K562 (cell line): ENCODE results near the gene ST14. TPM values are rescaled to one million over a fixed set of nuclear protein-coding genes. Genes with fewer than 3 reads are reported as not detected.

ENCODE experiments used
- ATAC-seq: fragments of 200-7000 bp; cut with Tn5 transposase; 3 replicates; pipeline ENCODE4 v1.9.1; 2020; ENCODE audit warnings: moderate library complexity
- BruUV-seq: library from RNA; stranded (reverse); fragments of 400-500 nt; replicated peaks from 2 replicates; lab custom pipeline; 2021; lab: Mats Ljungman, UMichigan
- CTCF ChIA-PET: fragments of 300-600 bp; formaldehyde crosslinking; extraction: SDS; loops from one replicate; lab custom pipeline; 2021; ENCODE audit warnings: low intra/inter-chr PET ratio; lab: Yijun Ruan, JAX
- POLR2A ChIA-PET: fragments of 300-600, 350-650 bp; sonication (Branson Sonifier 250); formaldehyde crosslinking; extraction: SDS; loops from one replicate; lab custom pipeline; 2021; ENCODE audit warnings: antibody characterized with exemption, inconsistent platforms; lab: Yijun Ruan, JAX
- DNase-seq, 4 experiments: peaks; one replicate each; pipeline versions ENCODE4 v3.0.0 to v3.0.0-alpha.2; 2011 to 2018; ENCODE audit warnings: low spot score in 3 of 4, mixed read lengths in 3 of 4; ENCODE audit errors: extremely low read depth in 1 of 4
- FAIRE-seq: peaks from 2 replicates; lab custom pipeline; 2011; peaks lifted over from hg19 to GRCh38; lab: Jason Lieb, UNC
- H2AFZ ChIP-seq: 2 replicates; pipeline ENCODE4 v1.6.0; 2011; ENCODE audit warnings: low read depth, low read length, control low read depth, inconsistent platforms
- H3K27ac ChIP-seq: fragments of 200-600 bp; 3 replicates; pipeline ENCODE4 v1.8.0; 2011; ENCODE audit warnings: low read depth, mild to moderate bottlenecking, control low read depth, inconsistent platforms, low read length, moderate library complexity, mixed read lengths; ENCODE audit errors: extremely low read depth
- H3K27me3 ChIP-seq, 2 experiments: fragments of 300-600 bp in 1 of 2; 2 replicates in 1 of 2; 3 replicates in 1 of 2; pipeline versions ENCODE4 v1.6.0 to v1.8.0; 2011; ENCODE audit warnings: inconsistent platforms in 2 of 2, low read length in 2 of 2, mild to moderate bottlenecking in 1 of 2, mixed read lengths in 1 of 2, moderate library complexity in 1 of 2; ENCODE audit not compliant: control insufficient read depth in 2 of 2, insufficient read depth in 2 of 2
- H3K36me3 ChIP-seq: fragments of 300-600 bp; 3 replicates; pipeline ENCODE4 v1.8.0; 2011; ENCODE audit warnings: mild to moderate bottlenecking, low read length, inconsistent platforms; ENCODE audit not compliant: control insufficient read depth, insufficient read depth
- H3K4me1 ChIP-seq, 2 experiments: fragments of 200-600 bp in 1 of 2; replicated peaks in 1 of 2; 2 replicates in 1 of 2; 3 replicates in 1 of 2; pipeline versions ENCODE4 v1.5.1 to v1.8.0; 2011; ENCODE audit warnings: inconsistent platforms in 2 of 2, low read length in 2 of 2, mild to moderate bottlenecking in 1 of 2, mixed read lengths in 1 of 2, moderate library complexity in 1 of 2; ENCODE audit not compliant: control insufficient read depth in 2 of 2, insufficient read depth in 2 of 2
- H3K4me2 ChIP-seq: 2 replicates; pipeline ENCODE4 v1.6.1; 2011; ENCODE audit warnings: low read length, control low read depth, inconsistent platforms, mixed read lengths; ENCODE audit not compliant: insufficient read depth
- H3K4me3 ChIP-seq: fragments of 200-600 bp; sonication (generic), shearing (Covaris generic); 2 replicates; pipeline ENCODE4 v1.5.1; 2016; ENCODE audit warnings: control low read depth, inconsistent platforms
- H3K79me2 ChIP-seq: fragments of 200-600 bp; 3 replicates; pipeline ENCODE4 v1.8.0; 2011; ENCODE audit warnings: low read length, inconsistent platforms; ENCODE audit not compliant: control insufficient read depth, insufficient read depth
- H3K9ac ChIP-seq, 2 experiments: 2 replicates each; pipeline versions ENCODE4 v1.6.0 to v1.6.1; 2011; ENCODE audit warnings: low read depth in 2 of 2, low read length in 2 of 2, control low read depth in 1 of 2, inconsistent platforms in 1 of 2, mild to moderate bottlenecking in 1 of 2, mixed read lengths in 1 of 2; ENCODE audit not compliant: insufficient read depth in 1 of 2
- H3K9me1 ChIP-seq: one replicate; pipeline ENCODE4 v1.6.0; 2011; ENCODE audit warnings: inconsistent platforms, mild to moderate bottlenecking, low read length, moderate library complexity; ENCODE audit not compliant: control insufficient read depth, insufficient read depth
- H3K9me3 ChIP-seq: replicated peaks from 2 replicates; pipeline ENCODE4 v1.5.1; 2011; ENCODE audit warnings: low read depth, low read length, inconsistent platforms; ENCODE audit not compliant: control insufficient read depth, insufficient read depth
- H4K20me1 ChIP-seq: replicated peaks from 2 replicates; pipeline ENCODE4 v1.6.1; 2011; ENCODE audit warnings: low read length, inconsistent platforms, mixed read lengths; ENCODE audit not compliant: control insufficient read depth, insufficient read depth
- CREM ChIP-seq: IDR thresholded peaks from 2 replicates; pipeline ENCODE4 v1.6.1; 2014; ENCODE audit warnings: antibody characterized with exemption, low read depth
- ELK1 ChIP-seq: sonication (generic); formaldehyde crosslinking; IDR thresholded peaks from 2 replicates; pipeline ENCODE4 v1.8.1; 2022; ENCODE audit warnings: missing genetic modification reagents
- ETV5 ChIP-seq: sonication (generic); formaldehyde crosslinking; IDR thresholded peaks from 2 replicates; pipeline ENCODE4 v1.4.0; 2020; ENCODE audit warnings: low read depth, mild to moderate bottlenecking, missing genetic modification reagents
- GMEB1 ChIP-seq: fragments of 250-450 bp; sonication (Bioruptor Pico); IDR thresholded peaks from 2 replicates; pipeline ENCODE4 v1.4.0; 2020; ENCODE audit warnings: mild to moderate bottlenecking
- ID3 ChIP-seq, 2 experiments: fragments of 250-450 bp in 1 of 2; fragments of 450-650 bp in 1 of 2; sonication (Bioruptor Pico) in 1 of 2; IDR thresholded peaks; 2 replicates each; pipeline versions ENCODE4 v1.6.1 to v1.8.0; 2016 to 2021; ENCODE audit warnings: mild to moderate bottlenecking in 2 of 2, moderate library complexity in 2 of 2, missing compliant biosample characterization in 1 of 2, missing genetic modification characterization in 1 of 2
- MEF2A ChIP-seq: IDR thresholded peaks from 2 replicates; pipeline ENCODE4 v1.6.1; 2011; ENCODE audit warnings: low read depth, mild to moderate bottlenecking, low read length, moderate library complexity; ENCODE audit not compliant: control insufficient read depth
- MYNN ChIP-seq, 2 experiments: sonication (generic); formaldehyde crosslinking in 1 of 2; IDR thresholded peaks; 2 replicates each; pipeline versions ENCODE4 v1.5.0 to v1.6.1; 2016 to 2020; ENCODE audit warnings: antibody characterized with exemption in 1 of 2, missing genetic modification reagents in 1 of 2
- SIX5 ChIP-seq, 2 experiments: IDR thresholded peaks; 2 replicates each; pipeline ENCODE4 v1.6.1; 2011; ENCODE audit warnings: low read length in 2 of 2, borderline replicate concordance in 1 of 2, low read depth in 1 of 2, mild to moderate bottlenecking in 1 of 2, moderate library complexity in 1 of 2; ENCODE audit not compliant: insufficient read depth in 1 of 2
- TAF9B ChIP-seq: fragments of 450-650 bp; IDR thresholded peaks from 2 replicates; pipeline ENCODE4 v1.6.1; 2018; ENCODE audit warnings: mild to moderate bottlenecking; ENCODE audit not compliant: partially characterized antibody
- ZNF274 ChIP-seq: IDR thresholded peaks from 2 replicates; pipeline ENCODE4 v1.6.1; 2011; ENCODE audit warnings: low read depth, mild to moderate bottlenecking, low read length, moderate library complexity, borderline replicate concordance
- ZNF277 ChIP-seq: fragments of 250-450 bp; sonication (Bioruptor Pico); IDR thresholded peaks from 2 replicates; pipeline ENCODE4 v1.8.0; 2022; ENCODE audit warnings: inconsistent platforms, mild to moderate bottlenecking, moderate library complexity, borderline replicate concordance
- WGBS: fragments of 100-300 bp; shearing (Covaris generic); methylation state at CpG from one replicate; pipeline ENCODE4 v1.1.6; 2016; ENCODE audit warnings: low coverage, mixed read lengths; ENCODE audit not compliant: insufficient coverage; ENCODE audit errors: missing lambda C conversion rate; 5-methylcytosine and 5-hydroxymethylcytosine counted together
- in situ Hi-C: fragments of 300-500 bp; cut with MboI; formaldehyde crosslinking; loops from 4 replicates; pipeline ENCODE4 v1.15.0; 2018; ENCODE audit warnings: inconsistent platforms, mixed read lengths
- intact Hi-C: fragments of 100-400 bp; cut with micrococcal nuclease; formaldehyde crosslinking; loops from 2 replicates; pipeline ENCODE4 v1.14.2; 2022
- polyA plus RNA-seq, 8 experiments: library from polyadenylated mRNA; depleted of rRNA in 4 of 8; stranded (reverse) in 5 of 8; unstranded in 3 of 8; fragments of >200 nt; fragmentation: Nextera tagmentation in 2 of 8; fragmentation: Illumina TruSeq in 1 of 8; extraction: Ambion mirVana in 2 of 8; extraction: Trizol in 1 of 8; gene quantifications; 2 replicates each; pipeline versions ENCODE4 v1.2.1 to v1.2.3, GENCODE V29; 2011 to 2014; ENCODE audit warnings: inconsistent platforms in 1 of 8, missing spikeins in 1 of 8
- total RNA-seq, 7 experiments: library from RNA; depleted of rRNA in 6 of 7; stranded (reverse); fragments of >200 nt in 6 of 7; fragmentation: Illumina TruSeq in 2 of 7; extraction: Trizol in 2 of 7; gene quantifications; 2 replicates each; pipeline versions ENCODE4 v1.2.1 to v1.2.3, GENCODE V29; 2011 to 2021; ENCODE audit warnings: low replicate concordance in 1 of 7

ST14 gene
- total and polyA plus RNA-seq, 9 of the 15 experiments (the other 6 are each of a cell fraction or from before 2014, with no cell fraction given): 0.08 to 0.20 TPM; not detected in 7

GRCh38 chr11:130237282-130238006 lies 77.9 kb downstream of the ST14 start:
- Histone ChIP-seq H3K4me3 (no peak overlapping the region), H3K27me3 (no peaks in the 10 kb centered on the region), H3K9ac (no peak overlapping the region), H3K79me2 (no peaks in the 10 kb centered on the region), H3K9me3 (no peaks in the 10 kb centered on the region), H3K36me3 (peaks cover 24% of the 10 kb centered on the region), H4K20me1 (no peaks in the 10 kb centered on the region), H3K9me1 (no peaks in the 10 kb centered on the region), H3K4me2 (no peak overlapping the region), H3K27ac (no peak overlapping the region), H3K4me1 (no peaks in the 10 kb centered on the region), H2AFZ (no peak overlapping the region)
- intact Hi-C loops: no loop called here
- DNase-seq: no peak
- FAIRE-seq: no peak
- TF ChIP-seq TAF9B (no peak), ELK1 (CRISPR knock-in tag) (no peak), CREM (no peak), SIX5 (IDR thresholded peaks at IDR 0.05; ENCODE audit: borderline replicate concordance in 1 of 2, insufficient read depth in 1 of 2, low read depth in 1 of 2, low read length in 2 of 2) (no peak), GMEB1 (CRISPR knock-in tag) (no peak), ZNF274 (no peak), MYNN (IDR thresholded peaks at IDR 0.05) (no peak), MYNN (CRISPR knock-in tag; IDR thresholded peaks at IDR 0.05) (no peak), ID3 (CRISPR knock-in tag; IDR thresholded peaks at IDR 0.05) (no peak), ID3 (tag; IDR thresholded peaks at IDR 0.05) (no peak), ZNF277 (no peak), MEF2A (no peak), ETV5 (CRISPR knock-in tag) (no peak)
- TF ChIP-seq, all 486 proteins: peak for 0
- in situ Hi-C loops: no loop called here
- ChIA-PET CTCF (no interaction called here), POLR2A (no interaction called here)
- WGBS: 85% methylated on average over 6 of the region's 6 CpGs
- no peak for ATAC-seq
- BruUV-seq: no TSS peak
